GM18868 (cell line): ENCODE results near the gene PRKCZ.

Experiments used
- ATAC-seq: cut with Tn5 transposase; IDR thresholded peaks from one replicate; pipeline ENCODE4 v1.9.1; 2021; ENCODE audit warnings: mild to moderate bottlenecking, moderate library complexity; ENCODE audit not compliant: unreplicated experiment

PRKCZ gene

DNA sequence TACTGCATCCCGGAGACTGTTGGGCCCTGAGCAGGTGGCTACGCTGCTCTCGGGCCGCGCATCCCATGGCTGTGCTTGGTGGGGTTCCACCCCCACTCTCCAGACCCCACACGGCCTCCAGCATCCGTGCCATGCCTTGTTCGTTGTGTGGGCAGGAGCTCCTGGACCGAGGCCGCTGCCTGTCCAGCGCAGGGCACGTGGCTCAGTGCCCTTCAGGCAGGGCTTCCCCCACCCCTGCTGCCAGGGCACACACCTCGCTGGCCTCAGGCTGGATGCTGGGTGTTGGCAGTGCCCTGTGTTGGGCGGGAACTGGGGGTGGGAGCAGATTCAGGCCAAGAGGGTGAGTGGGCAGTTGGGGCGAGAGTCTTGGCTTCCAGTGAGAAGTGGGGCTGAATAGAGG lies 9.9 kb downstream of the PRKCZ start:
- ATAC-seq, result no peak

DNA sequence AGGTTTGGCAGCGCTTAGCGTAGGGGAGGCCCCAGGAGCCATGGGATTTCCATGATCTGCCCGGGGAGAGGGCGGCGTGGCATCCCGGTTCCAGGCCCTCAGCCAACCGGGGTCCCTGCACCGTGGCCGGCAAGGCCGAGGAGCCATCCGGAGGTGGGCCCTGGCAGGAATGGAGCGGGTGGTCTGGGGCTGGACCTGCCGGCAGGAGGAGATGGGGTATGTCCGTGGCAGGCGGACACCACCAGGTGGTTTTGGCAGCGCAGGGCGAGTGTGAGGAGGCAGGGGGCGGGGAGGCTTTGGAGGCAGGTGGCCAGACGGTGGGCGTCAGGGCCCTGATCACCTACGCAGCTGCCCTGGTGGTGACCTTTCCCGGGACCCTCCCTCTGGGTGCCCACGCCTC lies 10.3 kb downstream of the PRKCZ start:
- no peak for ATAC-seq

DNA sequence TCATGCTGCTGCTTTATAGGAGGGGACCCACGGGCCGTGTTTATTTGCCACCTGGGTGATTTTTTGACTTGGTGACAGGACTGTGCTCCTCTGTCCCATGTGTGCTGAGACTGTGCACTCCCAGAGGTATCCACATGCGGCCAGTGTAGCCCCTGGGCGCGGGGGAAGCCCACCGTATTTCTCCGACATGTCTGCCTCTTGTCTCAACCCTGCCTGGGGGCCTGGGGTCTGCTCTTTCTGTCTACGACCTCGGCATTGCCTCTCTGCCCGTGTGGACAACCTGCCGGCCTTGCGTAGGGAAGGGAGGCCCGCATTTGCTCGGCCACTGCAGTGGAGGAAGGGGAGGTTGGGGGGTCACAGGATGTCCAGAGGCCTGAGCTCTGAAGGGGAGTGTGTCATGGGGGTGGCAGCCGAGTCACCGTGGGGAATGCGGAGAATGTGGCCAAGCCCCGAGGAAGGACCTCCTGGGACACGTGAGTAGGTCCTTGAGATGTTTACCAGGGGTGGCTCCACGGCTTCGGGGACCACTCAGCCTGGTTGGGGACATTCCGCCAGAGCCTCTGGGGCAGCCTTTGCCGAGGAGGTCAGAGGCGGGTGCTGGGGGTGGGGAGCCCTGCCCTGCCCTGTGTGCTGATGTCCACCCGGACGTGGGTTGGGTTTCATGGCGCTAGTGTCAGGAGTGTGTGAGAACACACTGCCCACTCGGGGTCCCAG lies 11.0 kb downstream of the PRKCZ start:
- no peak for ATAC-seq

DNA sequence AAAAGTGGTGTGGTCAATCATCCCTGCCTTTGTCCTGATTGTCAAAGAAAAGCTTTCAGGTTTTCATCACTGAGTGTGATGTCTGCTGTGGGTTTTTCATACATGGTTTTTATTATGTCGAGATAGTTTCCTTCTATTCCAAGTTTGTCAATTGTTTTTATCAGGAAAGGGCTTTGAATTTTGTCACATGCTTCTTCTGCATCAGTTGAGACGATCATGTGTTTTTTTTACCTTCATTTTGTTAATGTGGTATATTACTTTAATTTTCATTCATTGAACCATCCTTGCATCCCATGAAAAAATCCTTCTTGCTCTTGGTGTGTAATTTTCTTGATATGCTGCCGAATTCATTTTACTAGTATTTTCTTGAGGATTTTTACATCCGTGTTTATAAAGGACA lies 15.5 kb downstream of the PRKCZ start:
- no peak for ATAC-seq

DNA sequence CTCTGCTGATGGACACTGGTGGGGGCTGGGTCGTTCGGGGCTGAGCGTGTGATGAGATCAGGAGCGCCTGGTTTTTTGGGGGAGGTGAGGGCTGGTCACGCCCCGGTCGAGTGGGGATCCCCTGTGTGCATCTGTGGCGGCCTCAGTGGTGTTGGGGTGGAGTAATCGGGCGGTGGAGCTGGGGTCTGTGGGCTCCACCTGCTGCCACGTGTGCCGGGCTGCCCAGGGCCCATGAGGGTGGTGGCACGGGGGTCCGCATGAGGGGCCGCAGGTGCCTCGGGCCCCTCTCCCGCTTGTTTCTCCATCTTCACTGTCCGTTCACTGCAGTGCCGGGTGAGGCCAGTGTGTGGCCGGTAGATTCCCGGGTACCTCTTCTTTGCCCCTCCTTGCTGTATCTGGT lies 17.2 kb downstream of the PRKCZ start:
- no peak for ATAC-seq

DNA sequence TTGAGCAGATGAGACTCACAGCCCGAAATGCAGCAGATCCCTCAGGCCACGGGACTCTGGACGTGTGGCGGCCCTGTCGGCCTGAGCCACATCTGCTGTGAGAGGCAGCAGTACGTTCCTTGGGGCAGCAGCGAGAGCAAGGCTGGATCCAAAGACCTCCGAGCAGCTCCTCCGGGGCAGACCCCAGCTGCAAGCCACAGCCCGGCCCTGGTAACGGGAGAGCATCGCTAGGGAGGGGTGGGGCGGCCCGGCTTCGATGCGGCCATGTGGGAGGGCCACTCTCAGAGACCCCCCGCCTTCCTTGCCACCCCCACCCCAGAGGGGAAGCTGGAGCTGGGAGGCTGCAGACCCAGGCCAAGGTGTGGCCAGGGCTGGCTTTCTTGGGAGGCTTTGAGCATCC lies 17.8 kb downstream of the PRKCZ start:
- no peak for ATAC-seq

DNA sequence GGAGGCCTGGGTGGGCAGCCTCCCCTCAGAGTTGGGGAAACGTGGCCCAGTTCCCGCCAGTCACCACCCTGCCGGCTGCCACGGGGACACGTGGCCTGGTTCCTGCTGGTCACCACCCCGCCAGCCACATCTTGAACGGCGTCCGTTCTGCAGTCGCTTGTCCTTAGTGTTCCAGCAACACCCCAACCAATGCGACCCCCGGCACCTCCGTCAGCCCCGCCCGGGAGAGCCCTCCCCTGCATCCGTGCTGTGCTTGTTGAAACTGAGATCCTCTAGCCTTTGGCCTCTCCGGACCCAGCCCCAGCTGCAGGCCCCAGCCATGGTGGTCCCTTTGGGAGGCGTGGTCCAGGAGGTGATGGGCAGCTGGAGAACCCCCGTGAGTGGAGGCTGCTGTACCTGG lies 18.7 kb downstream of the PRKCZ start:
- no peak for ATAC-seq

DNA sequence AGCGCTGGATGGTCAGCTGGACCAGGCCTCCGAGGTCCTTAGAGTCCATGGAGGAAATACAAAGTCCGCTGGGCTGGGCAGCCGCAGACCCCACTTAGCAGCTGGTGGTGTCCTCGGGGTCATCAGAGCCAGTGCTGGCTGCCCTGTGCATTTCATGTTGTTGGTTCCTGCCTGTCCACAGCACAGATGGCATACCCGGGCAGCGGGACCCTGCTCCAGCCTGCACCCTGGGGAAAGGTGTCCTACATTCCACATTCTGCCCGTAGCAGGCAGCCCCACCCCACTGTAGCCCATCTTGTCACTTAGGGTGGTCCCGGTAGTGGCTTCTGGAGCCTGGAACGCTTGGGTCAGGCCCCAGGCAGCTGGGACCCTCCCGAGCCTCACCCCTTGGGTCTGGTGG lies 19.8 kb downstream of the PRKCZ start:
- no peak for ATAC-seq

DNA sequence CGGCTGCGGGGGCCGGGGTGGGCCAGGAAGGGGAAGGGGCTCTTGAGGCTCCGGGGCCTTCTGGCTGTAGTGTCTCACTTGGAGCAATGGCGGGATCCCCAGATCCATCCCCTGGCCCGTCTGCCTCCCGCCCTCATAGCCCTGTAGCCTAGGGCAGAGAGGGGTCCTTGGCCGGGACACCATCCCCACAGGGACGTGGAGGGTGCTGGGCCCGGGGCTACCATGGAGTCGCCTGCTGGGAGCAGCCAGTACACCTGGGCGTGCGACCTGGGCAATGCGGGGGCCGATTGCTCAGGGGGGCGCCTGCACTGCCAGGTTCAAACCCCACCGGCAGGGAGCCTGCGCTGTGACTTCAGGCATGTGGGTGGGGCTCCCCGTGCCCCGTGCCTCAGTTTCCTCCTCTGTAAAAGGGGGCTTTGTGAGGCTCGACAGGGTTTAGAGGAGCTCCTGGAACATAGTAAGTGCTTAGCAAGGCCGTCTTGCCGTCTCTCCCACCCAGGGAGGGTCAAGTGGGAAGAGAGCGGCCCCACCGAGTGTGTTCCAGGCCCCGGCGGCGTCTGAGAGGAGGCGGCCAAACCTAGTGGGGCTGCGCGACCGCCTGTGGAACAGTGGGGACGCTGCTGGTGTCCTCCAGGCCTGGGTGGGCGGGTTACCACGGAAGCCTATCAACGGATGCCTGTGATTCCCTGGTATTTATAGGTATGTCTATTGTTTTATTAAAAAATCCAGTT lies 20.8 kb downstream of the PRKCZ start:
- ATAC-seq, result no peak

DNA sequence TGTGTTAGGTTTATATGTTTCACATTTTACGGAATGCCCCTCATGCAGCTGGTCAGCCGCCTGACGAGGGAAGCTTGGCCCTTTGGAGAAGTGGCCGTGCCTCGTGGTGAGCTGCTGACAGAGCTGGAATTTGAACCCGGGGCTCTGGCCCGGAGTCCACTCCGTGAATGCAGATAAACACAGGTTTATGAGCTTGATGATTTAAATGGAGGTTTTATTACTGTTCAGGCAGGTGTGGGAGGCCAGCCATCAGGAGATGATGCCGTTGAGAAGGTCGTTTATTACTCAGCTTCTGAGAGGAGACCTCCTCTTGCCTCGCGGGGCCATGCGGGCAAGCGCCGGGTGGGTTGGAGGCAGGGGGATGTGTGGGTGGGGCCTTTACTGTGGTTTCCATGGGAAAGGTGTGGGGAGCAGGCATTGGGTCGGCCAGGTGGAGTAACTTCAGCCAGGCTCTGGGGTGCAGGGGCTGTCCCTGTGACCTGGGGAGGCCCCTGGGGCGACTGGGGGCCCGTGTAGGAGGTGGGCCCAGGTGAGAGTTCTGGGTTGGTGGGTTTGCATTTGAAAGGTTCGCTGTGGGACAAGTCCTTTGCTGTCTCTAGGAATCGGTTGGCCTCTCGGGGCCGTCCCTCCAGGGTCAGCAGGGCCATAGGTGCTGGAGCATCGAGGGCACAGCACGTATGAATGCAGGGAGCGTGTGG lies 22.0 kb downstream of the PRKCZ start:
- no peak for ATAC-seq

DNA sequence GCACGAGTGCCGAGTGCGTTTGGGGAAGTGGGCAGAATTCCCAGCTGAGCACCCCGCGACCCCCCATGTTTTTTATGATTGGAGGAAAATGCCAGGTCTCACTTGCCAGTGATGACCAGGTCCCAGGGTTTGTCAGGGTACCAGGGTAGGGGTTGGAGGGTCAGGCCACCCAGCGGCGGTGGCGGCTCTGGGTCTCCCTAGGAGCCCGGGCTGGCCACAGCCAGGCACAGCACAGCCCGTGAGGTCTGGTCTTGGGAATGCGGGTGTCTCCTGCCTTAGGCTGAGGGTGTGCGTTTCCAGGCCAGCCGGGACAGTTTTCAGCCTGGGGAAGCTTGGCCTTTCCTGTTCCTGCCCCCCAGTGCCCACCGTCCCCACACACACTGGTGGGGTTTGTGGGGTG lies 22.7 kb downstream of the PRKCZ start:
- no peak for ATAC-seq

DNA sequence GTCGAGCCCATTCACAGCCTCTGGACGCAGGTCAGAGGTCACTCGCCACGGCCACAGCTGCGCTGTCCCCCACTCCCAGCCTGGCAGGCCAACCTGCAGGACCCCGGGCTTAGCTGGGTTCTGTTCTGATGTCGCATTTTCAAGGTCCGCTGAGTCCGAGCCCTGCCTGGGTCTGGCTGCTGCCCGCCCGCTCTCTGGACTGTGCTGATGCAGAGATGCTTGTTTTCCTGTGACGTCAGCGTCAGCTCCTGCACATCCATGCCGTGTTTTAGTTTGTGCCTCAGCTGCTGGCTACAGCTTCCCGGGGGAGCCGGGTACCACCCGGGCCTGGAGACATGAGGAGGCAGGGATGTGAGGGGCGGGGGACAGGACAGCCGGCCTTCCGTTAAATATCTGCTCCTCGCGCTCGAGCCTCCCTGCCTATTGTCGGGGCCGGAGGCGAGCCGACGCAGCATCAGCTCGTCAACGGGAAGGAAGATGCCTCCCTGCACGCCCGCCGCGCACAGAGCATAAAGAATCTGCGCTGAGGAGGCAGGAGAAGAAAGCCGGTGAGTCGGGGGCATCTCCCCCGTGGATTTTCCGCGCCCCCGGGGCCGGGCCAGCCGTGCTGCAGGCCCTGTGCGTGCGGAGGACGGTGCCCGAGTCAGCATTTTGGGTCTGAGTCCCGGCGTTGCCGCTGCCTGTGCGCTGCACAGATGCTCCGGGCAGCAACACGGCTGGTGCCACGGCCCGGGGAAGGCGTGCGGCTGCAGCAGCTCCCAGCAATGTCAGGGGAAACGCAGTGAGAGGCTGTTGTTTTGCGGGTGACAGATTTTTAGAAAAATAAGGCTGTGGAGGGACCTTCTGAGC lies 23.4 kb downstream of the PRKCZ start:
- ATAC-seq, result no peak

DNA sequence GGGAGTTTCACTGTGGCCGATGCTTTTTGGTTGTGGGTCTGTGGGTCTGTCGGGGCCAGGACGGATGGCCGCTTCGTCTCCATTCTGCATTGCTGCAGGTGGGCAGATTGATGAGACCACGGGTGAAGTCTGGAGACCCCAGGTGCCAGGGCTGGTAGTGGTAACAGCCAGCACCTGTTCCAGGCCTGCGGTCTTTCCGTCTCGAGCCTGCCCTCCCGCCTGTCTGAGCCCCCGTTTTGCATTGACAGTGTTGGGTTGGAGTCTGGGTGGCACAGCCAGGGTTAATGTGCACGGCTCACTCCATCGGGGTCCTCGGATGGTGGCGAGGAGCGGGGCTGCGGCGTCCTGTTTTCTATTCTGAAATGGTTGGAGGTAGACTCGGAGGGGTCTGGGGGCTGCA lies 24.2 kb downstream of the PRKCZ start:
- ATAC-seq, result no peak

DNA sequence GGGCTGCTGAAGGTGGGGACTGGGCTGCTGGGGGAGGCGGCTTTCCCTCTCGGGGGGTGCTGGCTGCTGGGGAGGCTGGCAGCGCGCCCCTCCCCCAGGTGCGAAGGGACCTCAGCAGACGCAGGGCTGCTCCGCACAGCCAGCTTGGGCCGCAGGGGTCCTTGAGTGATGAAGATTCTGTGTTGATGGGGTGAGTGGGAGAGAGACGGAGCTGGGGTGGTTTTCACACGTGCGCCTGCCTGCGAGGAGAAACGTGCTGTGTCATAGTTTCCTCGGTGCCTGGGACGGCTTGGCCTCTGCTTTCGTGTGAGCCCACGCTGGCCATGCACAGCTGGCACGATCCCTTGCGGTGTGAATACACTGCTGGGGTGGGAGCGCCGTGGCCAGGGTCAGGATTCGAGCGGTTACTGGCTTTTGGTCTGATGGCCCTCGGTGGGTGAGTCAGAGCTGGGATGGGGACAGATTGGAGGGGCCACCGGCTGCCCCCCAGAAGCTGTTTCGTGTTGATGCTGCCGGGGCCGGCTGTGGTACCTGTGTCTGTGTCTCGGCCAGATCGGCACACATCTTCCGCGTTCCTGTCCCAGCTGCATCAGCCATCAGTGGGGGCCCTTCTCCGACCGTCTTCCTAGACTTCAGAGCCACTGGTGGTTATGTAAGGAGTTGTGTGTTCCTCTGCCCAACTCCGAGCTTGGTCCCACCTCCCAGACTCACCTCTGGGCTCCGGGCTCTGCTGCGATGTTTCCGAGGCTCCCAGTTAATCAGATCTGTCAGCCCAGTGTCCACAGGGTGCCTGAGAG lies 24.9 kb downstream of the PRKCZ start:
- ATAC-seq, result no peak

DNA sequence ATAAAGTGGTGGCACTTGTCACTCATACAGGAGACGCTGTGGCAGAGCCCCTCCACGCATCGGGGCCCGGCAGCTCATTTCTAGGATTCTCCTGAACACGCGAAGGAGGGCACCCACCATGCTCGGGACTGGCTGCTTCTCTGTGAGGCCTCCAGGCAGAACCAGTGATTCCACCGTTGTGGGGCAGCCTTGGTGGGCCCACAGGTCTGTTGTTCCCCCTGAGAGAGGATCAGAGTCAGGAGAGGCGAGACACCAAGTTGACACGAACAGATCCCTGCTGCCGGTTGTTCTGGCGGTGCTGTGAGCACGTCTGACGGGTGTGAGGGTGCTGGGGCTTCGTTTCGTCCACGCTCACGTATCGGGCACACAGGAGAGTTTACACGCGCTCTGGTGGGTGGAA lies 26.6 kb downstream of the PRKCZ start:
- ATAC-seq, result no peak

DNA sequence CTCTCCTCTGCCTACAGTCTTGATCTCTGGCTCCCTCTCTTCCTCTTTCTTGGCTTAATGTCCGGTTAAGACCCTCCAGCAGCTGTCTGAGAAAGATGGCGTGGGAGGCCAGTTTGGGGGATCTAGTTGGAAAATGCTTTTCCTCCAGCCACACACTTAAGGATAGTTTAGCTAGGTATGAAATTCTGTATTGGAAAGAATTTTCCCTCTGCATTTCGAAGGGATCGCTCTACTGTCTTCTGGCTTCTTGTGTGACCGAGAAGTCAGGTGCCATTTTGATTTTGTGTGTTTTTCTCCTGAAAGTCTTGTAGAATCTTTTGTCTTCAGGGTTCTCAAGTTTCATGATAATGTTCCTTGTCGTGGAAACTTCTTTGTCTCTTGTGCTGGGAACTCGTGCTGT lies 28.0 kb downstream of the PRKCZ start:
- ATAC-seq, result no peak

DNA sequence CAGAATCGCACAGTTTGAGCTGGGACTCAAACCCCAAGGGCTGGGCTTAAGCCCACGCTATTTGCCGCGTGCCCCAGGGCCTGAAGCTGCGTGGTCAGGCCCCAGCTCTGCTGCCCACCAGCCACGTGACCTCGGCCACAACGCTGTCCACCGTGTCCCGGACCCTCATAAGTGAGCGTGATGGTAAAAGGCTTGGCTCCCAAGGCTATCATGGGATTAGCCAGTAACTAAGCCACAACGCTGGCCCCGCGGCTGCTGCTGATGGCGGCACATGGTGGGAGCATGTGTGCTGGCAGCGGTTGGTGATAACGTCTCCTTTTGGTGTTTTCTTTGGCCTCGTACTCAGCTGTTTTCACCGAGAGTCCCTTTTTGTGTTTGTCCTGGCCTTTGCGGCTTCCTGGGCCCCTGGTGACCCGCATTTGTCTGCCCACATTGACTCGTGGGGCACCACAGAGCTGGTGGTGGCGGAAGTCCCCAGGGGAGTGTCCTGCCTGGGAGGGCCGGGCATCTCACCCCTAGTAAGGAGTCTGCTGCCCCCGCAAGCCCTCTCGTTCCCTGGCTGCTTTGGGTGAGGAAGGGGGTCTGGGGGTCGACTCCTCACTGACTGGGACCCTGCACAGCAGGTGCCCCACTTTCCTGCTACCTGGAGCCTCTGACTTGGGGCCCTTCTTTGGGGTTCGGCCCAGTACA lies 29.3 kb downstream of the PRKCZ start:
- no peak for ATAC-seq

DNA sequence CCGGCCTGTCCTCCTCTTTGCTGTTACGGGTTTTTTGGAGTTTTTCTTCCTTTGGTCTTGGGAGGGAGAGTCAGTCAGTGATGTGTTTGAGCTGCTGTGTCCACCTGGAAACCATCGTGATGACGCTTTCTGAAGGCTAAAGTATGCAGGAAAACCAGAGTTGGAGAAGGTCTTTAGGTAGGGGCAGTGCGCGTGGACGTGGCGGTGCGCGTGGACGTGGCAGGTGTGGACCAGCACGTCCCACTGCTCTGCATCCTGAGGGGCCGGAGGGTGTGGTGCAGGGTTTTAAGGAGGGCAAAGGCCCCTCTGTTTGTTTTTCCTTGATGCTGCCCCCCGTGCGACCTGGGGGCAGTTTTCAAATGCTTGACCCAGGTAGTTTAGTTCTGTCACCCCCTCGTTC lies 29.9 kb downstream of the PRKCZ start:
- no peak for ATAC-seq

DNA sequence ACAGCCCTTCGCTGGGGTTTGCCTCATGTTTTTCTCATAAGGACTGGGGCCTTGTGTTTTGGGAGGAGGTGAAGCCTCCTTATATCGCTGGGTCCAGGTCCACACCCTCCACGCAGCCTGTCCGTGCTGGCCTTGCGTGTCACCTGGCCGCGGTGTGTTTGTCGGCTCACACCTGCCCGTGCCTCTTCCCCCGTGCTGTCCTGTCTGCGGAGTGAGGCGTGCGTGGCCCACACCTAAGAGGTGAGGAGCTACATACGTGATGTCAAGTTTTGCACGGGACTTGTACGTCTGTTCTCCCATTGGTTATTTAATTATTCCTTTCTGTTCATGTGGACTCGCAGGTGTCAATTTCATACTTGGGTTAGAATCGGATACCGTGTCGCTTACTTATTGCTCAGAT lies 30.7 kb downstream of the PRKCZ start:
- ATAC-seq, result no peak

DNA sequence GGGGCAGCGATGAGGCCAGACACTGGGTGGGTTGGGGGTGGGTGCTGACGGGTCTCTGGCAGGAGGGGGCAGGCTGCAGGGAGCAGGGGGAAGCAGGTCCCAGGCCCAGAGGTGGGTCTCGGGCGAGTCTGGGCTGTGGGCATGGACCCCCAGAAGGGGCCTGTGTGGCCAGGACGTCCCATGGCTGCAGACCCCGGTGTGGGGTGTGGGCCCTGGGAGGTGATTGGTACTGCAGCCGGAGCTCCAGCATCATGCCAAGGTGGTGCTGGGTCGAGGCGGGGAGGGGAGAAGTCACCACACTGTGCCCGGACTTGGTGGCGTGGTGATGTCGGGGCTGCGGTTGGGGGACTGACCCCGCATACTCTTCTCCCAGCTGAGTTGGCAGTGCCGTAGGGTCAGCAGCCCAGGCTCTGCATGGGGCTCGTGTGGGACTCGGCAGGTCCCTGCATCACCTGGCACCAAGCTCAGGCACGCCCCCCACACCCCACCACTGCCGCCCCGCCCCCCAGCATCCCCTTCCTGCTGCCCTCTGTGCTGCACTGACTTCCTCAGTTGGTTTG lies 31.2 kb downstream of the PRKCZ start:
- no peak for ATAC-seq
